ENCODE results near the gene NR1I3.
"Not testable (repeated sequence)": the region's sequence is repeated elsewhere in the genome, so short reads cannot be mapped to it uniquely, and the experiment has no call there.

NR1I3 gene

GRCh38 chr1:161238039-161238473, at the start of gene NR1I3:
TSS of gene NR1I3 (minus strand) at chr1:161238203. CDS start at chr1:161236565, 1,638 bp downstream.
- no peak for DNase-seq

GRCh38 chr1:161287482-161288054, 49.6 kb upstream of the NR1I3 start:
- no peak for DNase-seq

GRCh38 chr1:161285521-161285920, 47.5 kb upstream of the NR1I3 start:
- DNase-seq: peak; percentile 18

GRCh38 chr1:161285113-161285512, 47.1 kb upstream of the NR1I3 start:
- DNase-seq: no peak

GRCh38 chr1:161282991-161283390, 45.0 kb upstream of the NR1I3 start:
- no peak for DNase-seq

- no peak for DNase-seq
Measured at GRCh38 chr1:161274874-161275273, 36.9 kb upstream of the NR1I3 start.

GRCh38 chr1:161273402-161273801, 35.4 kb upstream of the NR1I3 start:
- no peak for DNase-seq

- DNase-seq: no peak
Measured at GRCh38 chr1:161267321-161267720, 29.3 kb upstream of the NR1I3 start.

GRCh38 chr1:161266836-161267235, 28.8 kb upstream of the NR1I3 start:
- no peak for DNase-seq

GRCh38 chr1:161266202-161266601, 28.2 kb upstream of the NR1I3 start:
- DNase-seq: peak; percentile 80

GRCh38 chr1:161265305-161265704, 27.3 kb upstream of the NR1I3 start:
- no peak for DNase-seq

- peak; percentile 18 for DNase-seq
Measured at GRCh38 chr1:161261261-161262235, 23.5 kb upstream of the NR1I3 start.

- no peak for DNase-seq
Measured at GRCh38 chr1:161260376-161261260, 22.6 kb upstream of the NR1I3 start.

GRCh38 chr1:161259765-161260164, 21.8 kb upstream of the NR1I3 start:
- DNase-seq: no peak

GRCh38 chr1:161259345-161259702, 21.3 kb upstream of the NR1I3 start:
- no peak for DNase-seq

- peak; percentile 72 for DNase-seq
Measured at GRCh38 chr1:161258439-161259344, 20.7 kb upstream of the NR1I3 start, which contains the start of gene PCP4L1. TSS of gene PCP4L1 (plus strand) at chr1:161258745. CDS start at chr1:161258975, 230 bp downstream.

- not testable (repeated sequence) for DNase-seq
Measured at GRCh38 chr1:161257109-161257508, 19.1 kb upstream of the NR1I3 start.

GRCh38 chr1:161255955-161256520, 18.0 kb upstream of the NR1I3 start:
- DNase-seq: not testable (repeated sequence)

GRCh38 chr1:161255302-161255701, 17.3 kb upstream of the NR1I3 start:
- DNase-seq: not testable (repeated sequence)

GRCh38 chr1:161251579-161251978, 13.6 kb upstream of the NR1I3 start:
- DNase-seq: no peak

- DNase-seq: no peak
Measured at GRCh38 chr1:161250829-161251228, 12.8 kb upstream of the NR1I3 start.

Data from NCI-H146 (cell line).